Kidney epithelial cell (primary cell): ENCODE results near the gene C1orf226. TPM values are rescaled to one million over a fixed set of nuclear protein-coding genes. Genes with fewer than 3 reads are reported as not detected.

ENCODE experiments used
- DNase-seq: peaks from one replicate; pipeline ENCODE4 v3.0.0-alpha.2; 2010; ENCODE audit warnings: low read depth
- H3K27me3 ChIP-seq: 2 replicates; pipeline ENCODE4 v1.6.0; 2011; ENCODE audit warnings: low read length; ENCODE audit not compliant: control insufficient read depth, insufficient read depth
- H3K36me3 ChIP-seq: 2 replicates; pipeline ENCODE4 v1.5.1; 2011; ENCODE audit warnings: low read length; ENCODE audit not compliant: control insufficient read depth, insufficient read depth
- H3K4me3 ChIP-seq: 2 replicates; pipeline ENCODE4 v1.5.1; 2011; ENCODE audit warnings: low read depth, mild to moderate bottlenecking, control low read depth, low read length
- total RNA-seq: library from RNA; depleted of rRNA; stranded (reverse); fragments of >200 nt; gene quantifications from 2 replicates; pipeline ENCODE4 v1.2.3, GENCODE V29; 2015
- TF ChIP-seq, protein P1 (sequence below): IDR thresholded peaks from 2 replicates; pipeline ENCODE4 v1.5.1; 2011; ENCODE audit warnings: mild to moderate bottlenecking, moderate library complexity, low read length, control low read depth, inconsistent platforms; ENCODE audit not compliant: insufficient read depth, poor library complexity, severe bottlenecking

The C1orf226 gene
- total RNA-seq, 1 donor from 2014 or later: 3.7 TPM

GRCh38 chr1:162357681-162358266 is 23.8 kb upstream of the C1orf226 start:
- Histone ChIP-seq H3K27me3 (no peaks in the 10 kb centered on the region), H3K4me3 (no peak overlapping the region), H3K36me3 (no peaks in the 10 kb centered on the region)
- TF ChIP-seq, protein P1, sequence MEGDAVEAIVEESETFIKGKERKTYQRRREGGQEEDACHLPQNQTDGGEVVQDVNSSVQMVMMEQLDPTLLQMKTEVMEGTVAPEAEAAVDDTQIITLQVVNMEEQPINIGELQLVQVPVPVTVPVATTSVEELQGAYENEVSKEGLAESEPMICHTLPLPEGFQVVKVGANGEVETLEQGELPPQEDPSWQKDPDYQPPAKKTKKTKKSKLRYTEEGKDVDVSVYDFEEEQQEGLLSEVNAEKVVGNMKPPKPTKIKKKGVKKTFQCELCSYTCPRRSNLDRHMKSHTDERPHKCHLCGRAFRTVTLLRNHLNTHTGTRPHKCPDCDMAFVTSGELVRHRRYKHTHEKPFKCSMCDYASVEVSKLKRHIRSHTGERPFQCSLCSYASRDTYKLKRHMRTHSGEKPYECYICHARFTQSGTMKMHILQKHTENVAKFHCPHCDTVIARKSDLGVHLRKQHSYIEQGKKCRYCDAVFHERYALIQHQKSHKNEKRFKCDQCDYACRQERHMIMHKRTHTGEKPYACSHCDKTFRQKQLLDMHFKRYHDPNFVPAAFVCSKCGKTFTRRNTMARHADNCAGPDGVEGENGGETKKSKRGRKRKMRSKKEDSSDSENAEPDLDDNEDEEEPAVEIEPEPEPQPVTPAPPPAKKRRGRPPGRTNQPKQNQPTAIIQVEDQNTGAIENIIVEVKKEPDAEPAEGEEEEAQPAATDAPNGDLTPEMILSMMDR: no peak
- no peak for DNase-seq

DNA sequence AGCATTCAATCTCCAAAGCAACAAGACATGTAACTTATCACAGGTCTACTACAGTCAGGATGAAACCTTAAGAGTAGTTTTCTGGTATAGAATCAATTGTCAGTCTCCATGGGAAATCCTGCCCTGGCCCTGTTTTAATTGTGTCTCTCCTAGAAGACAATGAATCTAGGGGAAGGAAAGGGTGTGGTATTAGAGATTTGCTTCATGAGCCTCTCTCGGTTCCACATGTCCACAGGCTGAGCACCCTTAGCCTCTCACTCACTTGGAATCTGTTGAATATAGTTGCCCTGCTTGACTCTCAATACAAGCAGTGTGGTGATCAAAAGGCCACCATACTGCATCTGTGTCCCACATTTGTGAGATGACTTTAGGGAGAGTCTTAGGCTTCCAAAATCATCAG is 22.6 kb upstream of the C1orf226 start:
- Histone ChIP-seq H3K4me3 (no peak overlapping the region), H3K36me3 (no peaks in the 10 kb centered on the region), H3K27me3 (no peaks in the 10 kb centered on the region)
- TF ChIP-seq, protein P1: no peak
- no peak for DNase-seq

DNA sequence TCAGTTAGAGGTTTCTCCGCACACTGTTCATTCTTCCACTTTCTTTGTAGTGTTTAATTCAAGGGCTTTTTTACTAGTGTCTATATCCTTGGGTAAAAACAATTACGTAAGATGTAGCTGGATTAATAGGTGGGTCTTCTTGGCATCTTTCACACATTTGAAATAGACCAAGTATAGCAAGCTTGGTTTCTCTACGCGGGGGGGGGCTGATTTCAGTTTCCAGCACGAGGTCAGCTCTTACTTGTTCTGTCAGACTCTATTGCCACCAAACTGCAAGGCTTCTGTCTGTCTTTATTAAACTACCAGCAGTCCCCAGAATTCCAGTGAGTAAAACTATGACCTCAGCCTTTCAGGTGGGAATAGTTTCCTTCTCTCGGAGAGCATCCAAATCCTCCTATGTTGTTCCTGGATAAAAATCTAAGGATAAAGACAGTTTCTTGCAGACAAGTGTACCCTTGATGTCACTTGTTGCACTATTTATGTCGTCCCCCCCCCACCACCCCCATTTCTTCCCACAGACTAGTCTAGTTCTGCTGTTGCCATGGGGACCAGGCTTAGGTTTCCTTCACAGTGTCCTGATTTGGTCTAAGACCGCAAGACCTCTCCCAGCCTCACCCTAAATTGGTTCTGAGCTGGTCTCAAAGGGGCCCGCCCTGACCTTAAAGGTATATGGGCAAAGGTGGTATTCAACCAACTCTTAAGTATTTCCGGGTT is 21.8 kb upstream of the C1orf226 start:
- H3K27me3 ChIP-seq: no peaks in the 10 kb centered on the region
- no peak for DNase-seq
- H3K4me3 ChIP-seq: no peak overlapping the region
- H3K36me3 ChIP-seq: no peaks in the 10 kb centered on the region
- TF ChIP-seq, protein P1: no peak

- TF ChIP-seq, protein P1: no peak
- Histone ChIP-seq H3K4me3 (no peak overlapping the region), H3K27me3 (no peaks in the 10 kb centered on the region), H3K36me3 (no peaks in the 10 kb centered on the region)
- DNase-seq: no peak
These were observed 21.2 kb upstream of the C1orf226 start for GRCh38 chr1:162360237-162360873.

GRCh38 chr1:162360874-162361260 is 20.7 kb upstream of the C1orf226 start:
- Histone ChIP-seq H3K4me3 (no peak overlapping the region), H3K27me3 (no peaks in the 10 kb centered on the region), H3K36me3 (no peaks in the 10 kb centered on the region)
- no peak for DNase-seq
- TF ChIP-seq, protein P1: no peak
